HUES6 (cell line): ENCODE measurements around the gene FAIM.
"Not testable (repeated sequence)": the region's sequence is repeated elsewhere in the genome, so short reads cannot be mapped to it uniquely, and the experiment has no call there.

Experiments used
- H3K27ac ChIP-seq: 2 replicates; pipeline ENCODE4 v1.7.0; 2013; ENCODE audit warnings: low read depth, mild to moderate bottlenecking, low read length, inconsistent platforms
- H3K27me3 ChIP-seq: 2 replicates; pipeline ENCODE4 v1.6.1; 2013; ENCODE audit warnings: low read length; ENCODE audit not compliant: control insufficient read depth, insufficient read depth
- H3K36me3 ChIP-seq: 2 replicates; pipeline ENCODE4 v1.6.1; 2013; ENCODE audit warnings: low read length; ENCODE audit not compliant: control insufficient read depth, insufficient read depth
- H3K4me1 ChIP-seq: 2 replicates; pipeline ENCODE4 v1.6.1; 2013; ENCODE audit warnings: low read length; ENCODE audit not compliant: control insufficient read depth, insufficient read depth
- H3K4me3 ChIP-seq: 2 replicates; pipeline ENCODE4 v1.5.1; 2013; ENCODE audit warnings: low read depth, low read length
- H3K9ac ChIP-seq: one replicate; pipeline ENCODE4 v1.6.1; 2013; ENCODE audit warnings: mild to moderate bottlenecking, low read length
- H3K9me3 ChIP-seq: 2 replicates; pipeline ENCODE4 v1.6.1; 2013; ENCODE audit warnings: low read depth, low read length; ENCODE audit not compliant: control insufficient read depth, insufficient read depth

The FAIM gene, protein sequence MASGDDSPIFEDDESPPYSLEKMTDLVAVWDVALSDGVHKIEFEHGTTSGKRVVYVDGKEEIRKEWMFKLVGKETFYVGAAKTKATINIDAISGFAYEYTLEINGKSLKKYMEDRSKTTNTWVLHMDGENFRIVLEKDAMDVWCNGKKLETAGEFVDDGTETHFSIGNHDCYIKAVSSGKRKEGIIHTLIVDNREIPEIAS

DNA sequence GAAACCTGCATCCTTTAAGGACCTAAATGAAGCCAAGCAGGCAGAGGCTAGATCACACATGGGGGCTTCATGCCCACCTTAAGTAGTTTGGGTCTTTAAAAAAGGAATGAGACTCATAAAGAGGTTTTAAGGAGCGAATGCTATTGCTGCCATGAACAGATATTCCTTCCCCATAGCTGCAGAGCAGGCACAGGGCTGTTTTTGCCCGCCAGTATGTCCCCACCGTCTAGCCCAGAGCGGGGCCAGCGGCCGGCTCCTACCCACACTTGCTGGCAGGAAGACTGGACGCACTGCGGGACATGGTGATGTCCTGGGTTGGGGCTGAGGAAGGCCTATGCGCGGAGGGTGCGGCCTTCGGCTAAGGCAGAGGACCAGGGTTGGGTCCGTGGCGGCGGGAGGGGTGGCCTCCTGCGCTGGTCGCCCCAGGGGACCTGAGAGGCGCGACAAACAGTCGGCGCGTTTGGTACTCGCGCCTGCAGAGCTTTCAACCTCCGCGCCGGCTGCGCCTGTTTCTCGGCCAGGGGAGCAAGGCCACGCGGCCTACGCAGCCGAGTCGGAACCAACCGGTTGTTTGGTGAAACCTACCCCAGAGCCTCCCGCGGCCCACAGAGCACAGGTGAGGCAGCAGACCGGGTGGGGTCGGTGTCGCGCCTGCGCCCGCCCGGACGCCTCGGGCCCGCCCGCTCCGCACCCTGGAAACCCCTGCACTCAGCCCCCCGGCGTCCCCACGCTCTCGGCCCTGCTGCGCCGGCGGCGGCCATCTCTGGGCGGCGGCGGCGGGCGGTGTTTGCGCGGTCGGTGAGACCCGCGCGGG, at the start of gene FAIM:
FAIM (plus strand) TSS at position 450 of the 814 bp plus-strand sequence. CDS start 10,956 bp downstream, outside the sequence.
- H3K9ac ChIP-seq: peak within 1 kb of the TSS; percentile 91
- peaks cover 9% of the 10 kb centered on the region for H3K4me1 ChIP-seq
- H3K9me3 ChIP-seq: no peaks in the 10 kb centered on the region
- peak within 1 kb of the TSS; percentile 90 for H3K27ac ChIP-seq
- no peaks in the 10 kb centered on the region for H3K36me3 ChIP-seq
- H3K27me3 ChIP-seq: no peaks in the 10 kb centered on the region; the same call in 1 of the 2 replicates
- peak within 1 kb of the TSS; percentile 86 for H3K4me3 ChIP-seq

DNA sequence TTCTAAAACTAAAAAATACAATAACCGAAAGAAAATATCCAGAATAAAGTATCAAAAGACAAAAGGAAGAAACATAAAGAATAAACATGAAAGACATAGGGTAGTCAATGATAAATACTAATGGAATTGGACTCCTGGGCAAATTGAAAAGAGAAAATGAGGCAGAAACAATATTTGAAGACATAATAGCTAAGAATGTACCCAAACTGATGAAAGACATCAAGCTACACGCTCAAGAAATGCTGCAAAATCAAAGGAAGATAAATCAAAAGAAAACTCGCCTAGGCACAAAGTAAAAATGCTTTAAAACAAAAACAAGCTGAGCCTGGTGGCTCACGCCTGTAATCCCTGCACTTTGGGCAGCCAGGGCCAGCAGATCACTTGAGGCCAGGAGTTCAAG, 49.4 kb upstream of the FAIM start:
- H3K36me3 ChIP-seq: peaks cover 12% of the 10 kb centered on the region; the same call in 1 of the 2 replicates
- no peaks in the 10 kb centered on the region for H3K27me3 ChIP-seq
- no peak overlapping the region for H3K9ac ChIP-seq
- no peaks in the 10 kb centered on the region for H3K4me1 ChIP-seq
- H3K27ac ChIP-seq: no peak overlapping the region
- H3K4me3 ChIP-seq: no peak overlapping the region
- peaks cover 45% of the 10 kb centered on the region for H3K9me3 ChIP-seq

DNA sequence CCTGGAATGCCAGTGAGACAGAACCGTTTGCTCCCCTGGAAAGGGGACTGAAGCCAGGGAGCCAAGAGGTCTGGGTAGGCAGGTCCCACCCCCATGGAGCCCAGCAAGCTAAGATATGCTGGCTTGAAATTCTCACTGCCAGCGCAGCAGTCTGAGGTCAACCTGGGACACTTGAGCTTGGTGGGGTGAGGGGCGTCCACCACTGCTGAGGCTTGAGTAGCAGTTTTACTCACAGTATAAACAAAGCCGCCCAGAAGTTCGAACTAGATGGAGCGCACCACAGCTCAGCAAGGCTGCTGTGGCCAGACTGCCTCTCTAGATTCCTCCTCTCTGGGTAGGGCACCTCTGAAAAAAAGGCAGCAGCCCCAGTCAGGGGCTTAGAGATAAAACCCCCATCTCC, 48.1 kb upstream of the FAIM start:
- H3K27me3 ChIP-seq: no peaks in the 10 kb centered on the region
- no peak overlapping the region for H3K27ac ChIP-seq
- peaks cover 41% of the 10 kb centered on the region for H3K9me3 ChIP-seq
- H3K4me1 ChIP-seq: no peaks in the 10 kb centered on the region
- H3K36me3 ChIP-seq: peaks cover 12% of the 10 kb centered on the region; the same call in 1 of the 2 replicates
- H3K4me3 ChIP-seq: no peak overlapping the region
- H3K9ac ChIP-seq: no peak overlapping the region

DNA sequence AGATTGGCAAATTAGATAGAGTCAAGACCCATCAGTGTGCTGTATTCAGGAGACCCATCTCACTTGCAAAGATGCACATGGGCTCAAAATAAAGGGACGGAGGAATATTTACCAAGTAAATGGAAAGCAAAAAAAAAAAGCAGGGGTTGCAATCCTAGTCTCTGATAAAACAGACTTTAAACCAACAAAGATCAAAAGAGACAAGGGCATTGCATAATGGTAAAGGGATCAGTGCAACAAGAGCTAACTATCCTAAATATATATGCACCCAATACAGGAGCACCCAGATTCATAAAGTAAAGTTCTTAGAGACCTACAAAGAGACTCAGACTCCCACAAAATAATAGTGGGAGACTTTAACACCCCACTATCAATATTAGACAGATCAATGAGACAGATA, 45.7 kb upstream of the FAIM start:
- Histone ChIP-seq H3K9me3 (peaks cover 30% of the 10 kb centered on the region), H3K36me3 (peaks cover 12% of the 10 kb centered on the region; the same call in 1 of the 2 replicates)
- H3K27ac ChIP-seq, H3K4me3 ChIP-seq, H3K4me1 ChIP-seq, H3K9ac ChIP-seq, H3K27me3 ChIP-seq: not testable (repeated sequence)

DNA sequence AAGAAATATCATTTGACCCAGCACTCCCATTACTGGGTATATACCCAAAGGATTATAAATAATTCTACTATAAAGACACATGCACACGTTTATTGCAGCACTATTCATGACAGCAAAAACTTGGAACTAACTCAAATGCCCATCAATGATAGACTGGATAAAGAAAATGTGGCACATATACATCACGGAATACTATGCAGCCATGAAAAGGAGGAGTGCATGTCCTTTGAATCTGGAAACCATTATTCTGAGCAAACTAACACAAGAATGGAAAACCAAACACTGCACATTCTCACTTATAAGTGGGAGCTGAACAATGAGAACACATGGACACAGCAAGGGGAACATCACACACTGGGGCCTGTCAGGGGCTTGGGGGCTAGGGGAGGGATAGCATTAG, 42.3 kb upstream of the FAIM start:
- H3K27ac ChIP-seq, H3K4me3 ChIP-seq, H3K9me3 ChIP-seq, H3K27me3 ChIP-seq, H3K9ac ChIP-seq, H3K36me3 ChIP-seq, H3K4me1 ChIP-seq: not testable (repeated sequence)

DNA sequence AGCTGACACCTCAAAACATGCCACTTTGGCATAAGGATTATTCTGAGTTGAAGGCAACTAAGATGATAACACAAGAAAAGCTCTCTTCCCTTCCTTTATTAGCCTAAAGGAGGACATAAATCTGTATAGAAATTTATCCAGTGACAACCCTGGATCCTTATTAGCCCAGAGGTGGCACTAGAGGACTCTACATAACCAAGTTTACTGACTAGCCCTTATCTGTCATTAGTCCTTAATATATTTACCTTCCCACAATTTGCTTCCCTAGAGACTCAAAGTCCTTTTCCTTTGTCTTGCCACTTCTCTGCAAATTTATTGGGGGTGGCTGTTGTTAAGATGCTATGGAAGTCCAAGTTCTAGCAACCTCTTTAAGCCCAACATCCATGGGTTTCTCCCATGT, 41.2 kb upstream of the FAIM start:
- Histone ChIP-seq H3K27me3 (no peaks in the 10 kb centered on the region), H3K27ac (no peak overlapping the region), H3K9ac (no peak overlapping the region), H3K9me3 (peaks cover 6% of the 10 kb centered on the region; the same call in 1 of the 2 replicates), H3K4me3 (no peak overlapping the region), H3K4me1 (no peaks in the 10 kb centered on the region), H3K36me3 (peaks cover 4% of the 10 kb centered on the region)

DNA sequence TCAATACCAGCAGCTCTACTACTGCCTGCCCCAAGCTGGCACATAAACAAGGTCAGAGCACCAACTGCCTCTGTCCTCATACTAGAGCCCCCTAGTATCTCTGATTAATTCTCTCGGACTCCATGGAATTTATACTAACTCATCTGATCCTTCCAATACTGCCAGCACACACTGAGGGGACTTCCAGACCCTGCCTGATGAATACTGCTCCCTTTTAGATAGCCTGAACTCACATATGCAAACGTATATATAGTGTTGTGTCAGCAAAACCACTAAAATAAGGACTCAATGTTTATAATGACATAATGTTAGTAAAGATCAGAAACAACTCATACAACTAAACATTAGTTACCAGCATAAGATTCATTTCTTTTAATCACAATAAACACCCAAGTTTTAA, 39.5 kb upstream of the FAIM start:
- Histone ChIP-seq H3K4me3 (no peak overlapping the region), H3K27me3 (no peaks in the 10 kb centered on the region), H3K36me3 (peaks cover 14% of the 10 kb centered on the region), H3K4me1 (no peaks in the 10 kb centered on the region), H3K27ac (no peak overlapping the region), H3K9me3 (peaks cover 21% of the 10 kb centered on the region), H3K9ac (no peak overlapping the region)

DNA sequence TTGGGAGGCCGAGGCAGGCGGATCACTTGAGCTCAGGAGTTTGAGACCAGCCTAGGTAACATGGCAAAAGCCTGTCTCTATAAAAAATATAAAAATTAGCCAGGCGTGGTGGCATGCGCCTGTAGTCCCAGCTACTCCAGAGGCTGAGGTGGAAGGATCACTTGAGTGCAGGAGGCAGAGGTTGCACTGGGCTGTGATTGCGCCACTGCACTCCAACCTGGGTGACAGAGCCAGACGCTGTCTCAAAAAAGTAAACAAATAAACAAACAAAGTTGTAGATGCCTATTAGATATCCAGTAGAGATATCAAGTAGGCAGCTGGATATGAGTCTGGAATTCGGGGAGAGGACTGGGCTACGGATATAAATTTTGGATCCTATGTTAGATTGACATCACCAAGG, 38.9 kb upstream of the FAIM start:
- H3K36me3 ChIP-seq: peaks cover 14% of the 10 kb centered on the region
- peaks cover 26% of the 10 kb centered on the region for H3K9me3 ChIP-seq
- H3K9ac ChIP-seq, H3K27ac ChIP-seq, H3K27me3 ChIP-seq, H3K4me1 ChIP-seq, H3K4me3 ChIP-seq: not testable (repeated sequence)

DNA sequence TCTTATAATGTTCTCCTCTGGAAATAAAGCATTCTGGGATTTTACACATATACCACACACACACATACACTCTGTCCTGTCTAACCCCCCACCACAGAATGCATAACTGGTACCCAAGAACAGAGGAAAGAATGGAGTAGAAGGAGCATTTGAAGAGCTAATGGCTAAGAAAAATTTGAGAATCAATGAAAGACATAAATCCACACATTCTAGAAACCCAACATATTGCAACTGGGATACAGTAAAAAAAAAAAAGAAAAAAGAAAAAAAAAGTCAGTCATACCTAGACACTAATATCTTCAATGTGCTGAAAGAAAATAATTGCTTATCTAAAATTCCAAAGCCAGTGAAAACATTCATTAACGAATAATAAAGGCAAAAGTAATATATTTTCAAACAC, 35.4 kb upstream of the FAIM start:
- Histone ChIP-seq H3K27me3 (no peaks in the 10 kb centered on the region), H3K9ac (no peak overlapping the region), H3K4me3 (no peak overlapping the region), H3K9me3 (peaks cover 25% of the 10 kb centered on the region), H3K4me1 (no peaks in the 10 kb centered on the region), H3K27ac (no peak overlapping the region), H3K36me3 (peaks cover 14% of the 10 kb centered on the region)

DNA sequence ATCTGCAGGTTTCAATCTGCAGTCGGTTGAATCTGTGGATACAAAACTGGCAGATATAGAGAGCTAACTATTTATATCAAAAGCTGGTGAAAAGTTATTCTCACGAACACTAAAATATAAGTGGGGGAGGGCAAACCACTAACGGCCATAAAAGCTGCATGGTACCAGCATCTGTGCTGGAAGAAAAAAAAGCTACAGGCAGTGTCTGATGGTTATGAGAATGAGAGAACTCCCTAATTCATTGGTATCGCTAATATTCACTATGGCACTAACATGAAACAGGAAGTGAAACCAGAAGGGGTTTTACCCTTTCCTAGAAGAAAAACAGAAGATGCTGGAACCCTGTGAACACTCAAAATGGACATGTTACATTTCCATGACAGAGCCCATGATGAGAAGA, 30.4 kb upstream of the FAIM start:
- Histone ChIP-seq H3K4me1 (peaks cover 17% of the 10 kb centered on the region), H3K27ac (no peak overlapping the region), H3K27me3 (no peaks in the 10 kb centered on the region), H3K9me3 (peaks cover 16% of the 10 kb centered on the region), H3K36me3 (0 out of 2 replicates have a peak, but pooled peaks cover 3% of the 10 kb centered on the region), H3K4me3 (no peak overlapping the region), H3K9ac (no peak overlapping the region)

DNA sequence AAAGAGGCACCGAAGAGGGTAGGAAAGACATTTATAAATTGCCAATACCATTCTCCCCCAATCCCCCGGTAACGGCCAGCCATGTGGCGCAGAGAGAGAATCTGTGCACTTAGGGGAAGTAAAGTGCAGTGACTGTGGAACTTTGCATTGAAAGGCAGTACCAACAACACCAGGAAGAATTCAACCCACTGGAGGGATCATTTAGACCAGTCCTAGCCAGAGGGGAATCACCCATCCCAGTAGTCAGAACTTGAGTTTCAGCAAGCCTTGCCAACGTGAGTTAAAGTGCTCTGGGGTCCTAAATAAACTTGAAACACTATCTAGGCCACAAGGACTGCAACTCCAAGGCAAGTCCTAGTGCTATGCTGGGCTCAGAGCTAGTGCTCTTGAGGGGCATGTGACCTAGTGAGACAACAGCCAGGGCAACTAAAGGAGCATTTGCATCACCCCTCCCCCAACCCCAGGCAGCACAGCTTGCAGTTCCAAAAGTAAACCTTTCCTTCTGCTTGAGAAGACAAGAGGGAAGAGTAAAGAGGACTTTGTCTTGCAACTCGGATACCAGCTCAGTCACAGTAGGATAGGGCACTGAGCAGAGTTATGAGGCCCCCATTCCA, 29.5 kb upstream of the FAIM start:
- H3K9ac ChIP-seq: no peak overlapping the region
- no peaks in the 10 kb centered on the region for H3K36me3 ChIP-seq
- no peak overlapping the region for H3K27ac ChIP-seq
- H3K4me3 ChIP-seq: peak overlapping the region; percentile 22
- peaks cover 17% of the 10 kb centered on the region for H3K4me1 ChIP-seq
- H3K9me3 ChIP-seq: peaks cover 7% of the 10 kb centered on the region
- H3K27me3 ChIP-seq: no peaks in the 10 kb centered on the region
